Measurements from ENCODE around the gene C22orf31.

Gene C22orf31

DNA sequence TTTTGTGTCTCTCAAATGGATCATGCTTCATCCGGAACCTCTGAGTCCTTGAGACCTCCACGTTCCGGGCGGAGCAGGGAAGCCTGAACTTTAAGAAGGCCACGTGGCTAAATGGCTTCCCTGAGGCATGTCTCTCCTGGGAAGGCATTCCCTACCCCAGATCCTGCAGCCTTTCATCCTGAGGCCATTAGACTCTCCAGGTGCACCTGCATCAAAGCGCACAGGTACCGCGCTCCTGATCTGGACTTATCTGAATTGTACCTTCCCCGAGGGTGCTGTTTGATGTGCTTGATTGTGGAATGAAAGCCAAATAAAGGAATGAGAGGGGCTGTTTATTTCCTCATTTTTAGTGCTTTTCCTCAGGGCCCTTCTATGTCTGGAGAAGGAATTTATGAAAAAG is 22.5 kb downstream of the C22orf31 start:
- no peak for DNase-seq (ENCODE audit: low read depth in 2 of 2)
- TF ChIP-seq, protein P1, sequence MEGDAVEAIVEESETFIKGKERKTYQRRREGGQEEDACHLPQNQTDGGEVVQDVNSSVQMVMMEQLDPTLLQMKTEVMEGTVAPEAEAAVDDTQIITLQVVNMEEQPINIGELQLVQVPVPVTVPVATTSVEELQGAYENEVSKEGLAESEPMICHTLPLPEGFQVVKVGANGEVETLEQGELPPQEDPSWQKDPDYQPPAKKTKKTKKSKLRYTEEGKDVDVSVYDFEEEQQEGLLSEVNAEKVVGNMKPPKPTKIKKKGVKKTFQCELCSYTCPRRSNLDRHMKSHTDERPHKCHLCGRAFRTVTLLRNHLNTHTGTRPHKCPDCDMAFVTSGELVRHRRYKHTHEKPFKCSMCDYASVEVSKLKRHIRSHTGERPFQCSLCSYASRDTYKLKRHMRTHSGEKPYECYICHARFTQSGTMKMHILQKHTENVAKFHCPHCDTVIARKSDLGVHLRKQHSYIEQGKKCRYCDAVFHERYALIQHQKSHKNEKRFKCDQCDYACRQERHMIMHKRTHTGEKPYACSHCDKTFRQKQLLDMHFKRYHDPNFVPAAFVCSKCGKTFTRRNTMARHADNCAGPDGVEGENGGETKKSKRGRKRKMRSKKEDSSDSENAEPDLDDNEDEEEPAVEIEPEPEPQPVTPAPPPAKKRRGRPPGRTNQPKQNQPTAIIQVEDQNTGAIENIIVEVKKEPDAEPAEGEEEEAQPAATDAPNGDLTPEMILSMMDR (IDR thresholded peaks at IDR 0.05; ENCODE audit: low read depth, low read length), result no peak
- H3K4me3 ChIP-seq (replicated peaks in 1 of 2; ENCODE audit: low read depth in 2 of 2, low read length in 2 of 2), result no peak overlapping the region

DNA sequence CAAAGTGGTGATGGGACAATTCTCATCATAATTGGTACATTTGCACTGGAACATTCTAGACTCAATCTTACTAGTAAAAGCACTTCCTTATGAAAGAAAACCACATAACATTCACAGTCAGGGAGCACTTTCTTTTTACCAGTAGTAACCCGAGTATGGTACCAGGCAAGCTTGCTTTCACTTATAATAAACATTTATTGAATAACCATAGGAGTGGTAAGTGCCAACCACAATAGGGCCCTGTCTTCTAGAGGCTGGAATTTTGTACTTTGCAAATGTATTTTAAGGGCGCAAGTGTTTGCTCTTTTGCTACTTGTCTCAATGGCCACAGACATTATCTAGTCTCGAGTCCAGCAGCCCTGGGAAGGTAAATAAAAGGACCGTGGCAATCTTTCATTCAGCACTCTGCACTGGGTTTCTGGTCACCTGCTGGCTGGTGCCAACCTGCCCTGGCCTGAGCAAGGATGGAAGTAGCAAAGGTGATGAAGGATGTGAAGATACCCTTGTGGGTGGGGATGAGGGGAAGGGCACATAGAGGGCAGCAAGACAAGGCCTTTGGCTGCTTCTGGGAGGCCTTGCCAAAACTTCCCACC is 24.2 kb downstream of the C22orf31 start:
- H3K4me3 ChIP-seq (replicated peaks in 1 of 2; ENCODE audit: low read depth in 2 of 2, low read length in 2 of 2), result no peak overlapping the region
- TF ChIP-seq, protein P1 (IDR thresholded peaks at IDR 0.05; ENCODE audit: low read depth, low read length), result no peak
- DNase-seq (ENCODE audit: low read depth in 2 of 2), result no peak

DNA sequence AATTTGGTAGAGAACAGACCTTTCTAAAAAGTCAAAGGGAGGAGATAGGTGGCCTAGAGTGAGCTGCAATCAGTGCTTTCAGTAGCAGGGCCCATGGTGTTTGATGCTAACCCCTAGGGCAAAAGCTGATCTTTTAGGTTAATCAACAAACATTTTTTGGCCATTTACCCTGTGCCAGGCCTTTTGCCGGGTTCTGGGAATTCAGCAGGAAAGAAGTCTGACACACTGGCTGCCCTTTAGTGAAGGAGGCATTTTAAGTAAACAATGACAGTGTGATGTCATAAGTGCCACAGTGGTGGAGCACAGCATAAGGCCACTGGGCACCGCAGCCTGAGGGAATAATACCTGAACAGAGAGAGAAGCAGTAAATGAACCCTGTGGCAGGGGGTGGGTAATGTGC is 29.0 kb downstream of the C22orf31 start:
- TF ChIP-seq, protein P1 (IDR thresholded peaks at IDR 0.05; ENCODE audit: low read depth, low read length), result no peak
- DNase-seq (ENCODE audit: low read depth in 2 of 2), result peak; percentile 14 to 16

DNA sequence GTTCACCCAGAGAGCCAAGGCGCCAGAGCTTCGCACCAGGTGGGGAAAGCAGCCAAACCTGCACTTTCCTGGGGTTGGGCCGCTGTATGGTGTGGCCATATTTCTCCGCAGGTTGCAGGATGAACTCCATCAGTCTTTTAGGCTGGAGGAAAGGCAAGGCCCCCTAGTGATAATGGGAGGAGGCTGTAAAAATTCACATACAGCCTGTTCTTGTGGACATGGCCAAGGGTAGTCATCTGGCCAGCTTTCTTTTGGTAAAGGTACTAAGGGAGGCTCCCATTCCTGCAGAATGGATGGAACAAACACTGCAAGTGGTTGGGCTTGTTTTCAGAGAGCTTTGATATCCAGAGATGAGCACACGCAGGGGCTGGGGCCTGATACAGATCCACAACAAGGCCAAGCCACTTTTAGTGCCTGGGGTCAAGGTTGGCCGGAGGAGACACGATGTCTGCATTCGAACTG is 29.6 kb downstream of the C22orf31 start:
- TF ChIP-seq, protein P1 (IDR thresholded peaks at IDR 0.05; ENCODE audit: low read depth, low read length), result no peak
- peak overlapping the region in 1 of 2 donors; percentile 30 for H3K4me3 ChIP-seq (replicated peaks in 1 of 2; ENCODE audit: low read depth in 2 of 2, low read length in 2 of 2)
- DNase-seq (ENCODE audit: low read depth in 2 of 2), result peak in 1 of 2 donors; percentile 7

More for the DNA sequence above, 29.0 kb downstream of the C22orf31 start:
- no peak overlapping the region for H3K4me3 ChIP-seq (replicated peaks in 1 of 2; ENCODE audit: low read depth in 2 of 2, low read length in 2 of 2)

DNA sequence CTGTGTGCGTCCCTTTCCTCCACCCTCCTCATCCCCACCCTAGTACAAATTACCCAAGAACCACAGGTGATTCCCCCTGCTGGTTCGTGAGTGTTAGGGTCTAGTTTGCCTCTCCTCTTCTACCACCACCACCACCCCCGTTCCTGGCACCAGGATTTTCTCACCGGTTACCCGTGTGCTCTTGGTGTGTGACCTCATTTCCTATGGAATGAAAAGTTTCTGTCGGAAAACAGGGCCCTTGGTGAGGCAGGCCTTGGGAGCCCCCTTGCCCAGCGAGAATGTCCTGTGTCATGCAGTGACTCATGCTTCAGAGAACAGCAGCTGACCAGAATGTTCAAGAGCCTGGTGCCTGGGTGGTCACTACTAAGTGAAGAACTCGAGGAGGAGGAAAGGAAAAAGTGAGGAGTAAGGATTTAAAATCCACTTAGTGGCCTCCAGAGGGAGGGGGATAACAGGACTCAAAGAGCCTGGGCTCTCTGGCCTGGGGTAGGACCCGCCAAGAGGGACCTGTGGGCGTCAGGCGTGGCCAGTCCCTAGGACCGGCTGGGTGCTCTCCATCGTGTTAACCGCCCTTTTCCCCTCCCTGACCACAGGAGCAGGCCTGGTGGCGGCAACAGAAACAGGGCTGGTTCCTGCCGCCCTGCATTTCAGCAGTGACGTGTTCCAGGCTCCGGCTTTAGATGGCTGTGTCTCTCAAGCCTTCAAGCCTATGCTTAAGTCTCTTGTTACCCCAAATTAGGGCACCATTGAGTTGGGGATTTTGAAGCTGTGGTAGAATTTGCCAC is 30.2 kb downstream of the C22orf31 start:
- DNase-seq (ENCODE audit: low read depth in 2 of 2), result peak; percentile 92 to 97
- TF ChIP-seq, protein P1 (IDR thresholded peaks at IDR 0.05; ENCODE audit: low read depth, low read length), result no peak
- H3K4me3 ChIP-seq (replicated peaks in 1 of 2; ENCODE audit: low read depth in 2 of 2, low read length in 2 of 2), result peak overlapping the region in 1 of 2 donors; percentile 32

DNA sequence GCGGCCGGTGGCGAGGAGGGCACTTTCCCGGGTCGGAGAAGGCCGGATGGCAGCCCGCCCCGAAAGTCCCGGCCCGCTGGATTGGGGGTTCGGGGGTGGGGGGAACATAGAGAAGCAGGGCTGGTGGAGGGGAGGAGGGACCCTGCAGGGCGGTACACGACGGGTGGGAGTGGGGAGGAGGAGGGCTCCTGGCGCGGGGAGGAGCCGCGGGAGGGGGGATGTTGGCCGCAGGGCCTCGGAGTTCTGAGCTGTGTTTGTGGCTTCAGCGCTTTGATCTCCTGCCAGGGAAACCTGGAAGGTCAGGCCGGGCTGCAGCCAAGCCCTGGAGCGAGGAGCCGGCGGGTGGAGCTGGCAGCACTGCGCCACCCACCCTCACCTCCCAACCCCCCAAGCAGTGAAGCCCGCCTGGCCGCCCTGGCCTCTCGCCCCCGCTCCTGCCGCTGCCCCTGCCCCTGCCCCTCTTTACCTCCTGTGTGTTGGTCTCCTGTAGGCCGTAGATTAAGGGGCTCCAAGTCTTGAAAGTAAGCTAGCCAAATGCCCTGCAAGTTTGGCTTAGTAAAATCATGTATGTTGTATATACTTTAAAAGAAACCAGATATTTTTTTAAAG is 30.9 kb downstream of the C22orf31 start:
- TF ChIP-seq, protein P1 (IDR thresholded peaks at IDR 0.05; ENCODE audit: low read depth, low read length), result no peak
- DNase-seq (ENCODE audit: low read depth in 2 of 2), result peak; percentile 79 to 82
- H3K4me3 ChIP-seq (replicated peaks in 1 of 2; ENCODE audit: low read depth in 2 of 2, low read length in 2 of 2), result peak overlapping the region; percentile 25 to 32

Data from cardiac fibroblast (primary cell).